SH-SY5Y (cell line): ENCODE measurements around the gene KASH5.

Source experiments
- GATA2 ChIP-seq: IDR thresholded peaks from 2 replicates; pipeline ENCODE4 v1.6.1; 2011; ENCODE audit warnings: mild to moderate bottlenecking, low read depth, low read length
- GATA3 ChIP-seq: IDR thresholded peaks from 2 replicates; pipeline ENCODE4 v1.6.1; 2011; ENCODE audit warnings: low read depth, mild to moderate bottlenecking, low read length, moderate library complexity

Gene KASH5

DNA sequence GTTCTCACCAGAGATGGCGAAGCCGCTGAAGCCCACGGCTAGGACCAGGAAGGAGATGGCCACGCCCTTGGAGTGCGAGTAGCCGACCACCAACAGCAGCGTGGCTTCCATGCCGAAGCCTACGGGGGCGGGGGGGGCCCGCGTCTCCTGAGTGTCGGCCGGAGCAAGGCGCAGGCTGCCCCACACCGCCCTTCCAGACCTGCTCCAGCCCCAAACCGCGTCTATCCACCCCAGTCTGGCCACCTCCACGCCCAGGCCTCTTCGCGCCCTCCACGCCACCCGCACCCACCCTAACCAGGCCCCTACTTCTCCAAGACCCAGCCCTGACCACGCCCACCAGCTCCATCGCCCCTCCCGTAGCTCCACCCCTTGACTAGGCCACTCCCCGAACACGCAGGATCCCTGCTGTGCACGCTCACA lies 43.3 kb downstream of the KASH5 start:
- TF ChIP-seq GATA2 (no peak), GATA3 (no peak)

DNA sequence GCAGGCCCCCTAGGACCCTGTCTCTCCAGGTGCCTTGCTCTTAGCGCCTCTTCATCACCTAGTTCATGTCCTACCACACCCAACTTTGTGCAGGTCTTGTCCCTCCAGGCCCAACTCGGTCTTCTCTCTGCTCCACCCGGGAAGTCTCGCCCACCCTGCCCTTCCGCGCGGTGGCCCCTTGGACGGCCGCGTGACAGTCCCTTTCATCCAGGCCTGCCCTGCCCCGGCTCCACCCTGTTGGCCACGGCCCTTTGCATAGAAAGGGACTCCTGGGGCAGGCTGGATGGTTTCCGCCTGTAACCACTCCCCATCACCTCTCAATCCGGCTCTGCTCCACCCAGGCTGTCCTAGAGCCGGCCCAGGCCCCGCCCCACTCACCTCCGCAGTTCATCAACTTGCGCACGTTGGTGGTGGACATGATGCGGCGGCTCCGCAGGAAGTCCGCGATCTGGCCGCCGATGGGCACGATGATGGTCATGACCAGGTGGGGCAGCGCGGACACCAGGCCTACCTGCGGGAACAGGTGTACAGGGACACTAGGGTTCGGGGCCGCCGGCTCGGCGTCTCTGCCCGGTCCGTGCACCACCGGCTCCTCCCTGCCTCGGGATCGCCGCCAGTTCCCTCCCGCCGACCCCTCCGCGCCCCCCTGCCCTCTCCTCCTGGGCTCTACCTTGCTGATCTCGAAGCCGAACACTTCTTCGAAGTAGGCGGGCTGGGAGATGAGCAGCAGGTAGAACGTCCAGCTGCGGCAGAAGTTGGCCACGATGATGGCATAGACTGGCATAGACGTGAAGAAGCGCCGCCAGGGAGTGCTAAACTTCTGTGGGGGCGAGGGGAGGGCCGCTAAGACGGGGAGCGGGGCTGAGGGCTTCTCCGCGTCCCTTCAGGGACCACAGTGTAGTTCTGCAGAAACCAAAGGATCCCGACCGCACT lies 44.4 kb downstream of the KASH5 start:
- TF ChIP-seq GATA3 (no peak), GATA2 (no peak)

DNA sequence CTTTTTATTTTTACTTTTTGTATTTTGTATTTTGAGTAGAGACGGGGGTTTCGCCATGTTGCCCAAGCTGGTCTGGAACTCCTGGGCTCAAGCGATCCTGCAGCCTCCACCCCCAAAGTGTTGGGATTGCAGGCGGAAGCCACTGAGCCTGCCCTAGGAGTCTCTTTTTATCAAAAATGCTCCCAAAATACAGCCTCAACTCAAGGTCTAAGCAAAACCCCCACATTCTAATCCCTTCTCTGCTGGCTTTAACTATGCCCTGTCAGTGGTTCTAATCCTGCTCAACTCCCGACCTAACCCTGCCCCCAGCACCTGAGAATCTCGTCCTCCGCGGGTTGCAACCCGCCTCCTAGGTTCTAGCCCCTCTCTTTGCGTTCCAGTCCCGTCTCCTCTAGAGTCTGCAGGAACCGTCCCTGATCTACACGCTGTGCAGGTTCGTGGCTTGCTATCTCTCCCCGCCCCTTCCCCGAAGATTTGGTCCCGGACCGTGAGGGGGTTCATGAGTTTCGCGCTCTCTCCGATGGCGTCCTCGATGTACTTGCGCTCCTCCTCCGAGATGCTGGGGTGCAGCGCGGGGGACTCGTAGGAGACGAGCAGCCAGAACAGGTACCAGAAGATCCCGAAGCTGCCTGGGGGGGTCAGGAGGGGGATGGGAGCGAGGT lies 45.3 kb downstream of the KASH5 start:
- TF ChIP-seq GATA2 (no peak), GATA3 (no peak)

DNA sequence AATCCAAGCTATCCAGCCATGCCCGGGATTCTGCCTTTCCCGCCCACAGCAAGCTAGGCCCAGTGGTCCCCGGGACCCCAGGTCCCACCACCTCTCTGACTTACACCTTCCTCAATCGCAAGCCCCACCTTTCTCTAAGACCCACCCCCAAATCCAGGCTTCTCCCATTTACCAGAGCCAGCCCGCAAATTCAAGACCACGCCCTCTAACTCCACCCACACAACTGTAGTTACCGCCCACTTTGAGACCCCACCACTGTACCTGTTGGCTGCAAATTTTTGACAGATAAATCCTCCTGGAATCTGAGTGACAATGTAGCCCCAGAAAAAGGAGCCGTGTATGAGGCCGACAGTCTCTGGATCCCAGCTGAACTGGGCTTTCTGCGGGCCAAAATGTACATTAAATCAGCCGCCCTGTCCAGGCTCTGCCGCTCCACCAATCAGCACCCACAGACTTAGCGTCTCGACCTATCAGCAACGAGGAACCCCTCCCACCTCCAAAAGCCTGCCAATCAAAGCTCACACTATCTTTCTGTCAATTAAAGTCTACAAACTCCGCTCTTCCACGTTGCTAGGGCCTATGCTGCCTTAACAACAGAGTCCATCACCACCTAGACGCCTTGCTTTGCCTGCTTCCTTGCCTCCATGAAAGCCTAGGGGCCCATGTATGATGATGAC lies 47.0 kb downstream of the KASH5 start:
- no peak for TF ChIP-seq GATA3
- TF ChIP-seq GATA2: no peak

DNA sequence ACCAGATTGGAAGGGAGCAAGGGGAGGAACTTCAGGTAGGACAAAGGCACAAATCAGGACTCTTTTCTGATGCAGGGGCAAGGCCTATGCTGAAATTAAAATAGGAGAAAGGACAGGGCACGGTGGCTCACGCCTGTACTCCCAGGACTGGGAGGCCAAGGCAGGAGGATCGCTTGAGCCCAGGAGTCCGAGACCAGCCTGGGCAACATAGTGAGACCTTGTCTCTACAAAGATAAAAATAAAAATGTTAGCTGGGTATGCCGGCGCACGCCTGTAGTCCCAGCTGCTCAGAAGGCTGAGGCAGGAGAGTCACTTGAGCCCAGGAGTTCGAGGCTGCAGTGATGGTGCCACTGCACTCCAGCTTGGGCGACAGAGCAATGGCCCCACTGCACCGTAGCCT lies 47.6 kb downstream of the KASH5 start:
- TF ChIP-seq GATA3 (no peak), GATA2 (no peak)

DNA sequence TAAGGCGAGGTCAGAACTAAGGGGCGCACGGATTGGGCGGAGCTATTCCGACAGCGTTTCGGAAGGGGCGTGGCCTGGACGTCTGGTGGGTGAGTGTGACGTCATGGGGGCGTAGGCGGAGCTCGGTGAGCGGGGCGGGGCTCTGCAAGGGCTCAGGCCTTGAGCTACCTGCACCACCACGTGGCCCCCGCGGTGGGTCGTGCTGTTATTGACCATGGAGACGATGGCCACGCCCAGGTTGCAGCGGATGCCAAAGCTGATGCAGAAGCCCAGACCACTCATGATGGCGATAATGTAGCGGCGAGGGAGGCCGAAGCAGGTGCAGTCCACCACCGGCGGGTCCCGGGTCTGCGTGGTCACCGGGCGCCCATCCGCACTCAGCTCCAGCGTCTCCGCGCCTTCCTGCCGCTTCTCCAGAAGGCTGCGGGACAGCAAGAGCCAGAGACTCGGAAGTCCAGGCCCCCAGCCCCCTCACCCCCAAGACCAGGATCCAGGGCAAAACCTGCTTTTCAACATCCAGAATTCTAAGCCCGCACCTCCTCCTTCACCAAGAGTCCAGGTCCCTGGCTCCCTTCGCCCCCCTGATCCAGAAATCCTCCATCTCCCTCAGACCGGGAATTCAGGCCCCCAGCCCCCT lies 48.5 kb downstream of the KASH5 start:
- TF ChIP-seq GATA3: no peak
- TF ChIP-seq GATA2: no peak

DNA sequence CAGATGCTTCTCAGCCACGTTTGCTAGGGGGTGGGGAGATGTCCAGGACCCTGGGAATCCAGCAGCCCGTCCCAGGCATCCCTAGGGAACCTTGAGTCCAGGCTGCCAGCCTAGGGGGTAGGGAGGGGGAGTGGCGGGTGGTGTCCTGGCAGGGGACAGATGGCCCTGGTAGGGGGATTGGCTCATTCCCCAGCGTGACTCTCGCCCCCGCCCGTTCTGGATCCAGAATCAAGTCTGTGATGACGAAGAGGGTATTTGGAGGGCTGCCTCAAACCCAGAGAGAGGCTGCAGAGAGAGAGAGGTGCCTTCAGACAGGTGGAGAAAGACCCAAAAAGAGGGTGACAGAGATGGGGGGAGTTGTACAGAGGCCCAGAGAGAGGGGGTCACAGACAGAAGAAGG lies 49.2 kb downstream of the KASH5 start:
- TF ChIP-seq GATA2: no peak

DNA sequence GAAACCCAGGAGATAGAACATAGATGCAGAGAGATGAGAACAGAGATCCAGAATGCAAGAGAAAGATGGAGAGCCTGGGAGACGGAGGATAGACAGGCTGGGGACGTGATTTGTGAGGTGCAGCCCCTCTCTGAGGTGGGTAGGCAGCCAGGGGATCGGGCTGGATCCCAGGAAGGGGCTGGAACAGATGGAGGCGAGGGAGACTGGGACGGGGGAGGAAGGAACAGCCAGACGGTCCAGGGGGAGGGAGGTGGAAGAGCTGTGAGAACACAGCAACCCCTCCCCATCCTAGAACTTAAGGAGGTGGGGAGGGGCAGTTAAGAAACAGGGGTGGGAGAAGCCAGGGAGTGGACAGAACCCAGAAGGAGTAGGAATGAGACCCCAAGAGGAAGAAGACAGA lies 50.2 kb downstream of the KASH5 start:
- TF ChIP-seq GATA2: no peak
- no peak for TF ChIP-seq GATA3

DNA sequence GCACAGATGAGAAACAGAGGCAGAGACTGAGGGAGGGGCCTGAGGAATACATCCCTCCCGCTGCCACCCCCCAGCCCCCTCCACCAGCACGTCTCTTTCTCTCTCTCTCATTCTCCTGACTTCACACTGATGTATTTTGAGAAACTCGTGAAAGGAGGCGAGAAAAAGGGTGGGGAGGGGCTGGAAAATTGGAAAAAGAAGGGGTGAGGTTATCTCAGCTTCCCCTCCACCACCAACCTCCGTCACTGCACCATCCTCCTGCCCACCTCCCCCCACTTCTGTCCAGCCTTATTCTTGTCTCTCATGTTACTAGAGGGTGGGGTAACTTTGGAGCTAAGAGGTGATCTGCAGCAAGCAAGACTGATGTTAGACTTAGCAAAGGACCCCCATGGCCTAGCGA lies 51.8 kb downstream of the KASH5 start:
- no peak for TF ChIP-seq GATA2
- no peak for TF ChIP-seq GATA3

DNA sequence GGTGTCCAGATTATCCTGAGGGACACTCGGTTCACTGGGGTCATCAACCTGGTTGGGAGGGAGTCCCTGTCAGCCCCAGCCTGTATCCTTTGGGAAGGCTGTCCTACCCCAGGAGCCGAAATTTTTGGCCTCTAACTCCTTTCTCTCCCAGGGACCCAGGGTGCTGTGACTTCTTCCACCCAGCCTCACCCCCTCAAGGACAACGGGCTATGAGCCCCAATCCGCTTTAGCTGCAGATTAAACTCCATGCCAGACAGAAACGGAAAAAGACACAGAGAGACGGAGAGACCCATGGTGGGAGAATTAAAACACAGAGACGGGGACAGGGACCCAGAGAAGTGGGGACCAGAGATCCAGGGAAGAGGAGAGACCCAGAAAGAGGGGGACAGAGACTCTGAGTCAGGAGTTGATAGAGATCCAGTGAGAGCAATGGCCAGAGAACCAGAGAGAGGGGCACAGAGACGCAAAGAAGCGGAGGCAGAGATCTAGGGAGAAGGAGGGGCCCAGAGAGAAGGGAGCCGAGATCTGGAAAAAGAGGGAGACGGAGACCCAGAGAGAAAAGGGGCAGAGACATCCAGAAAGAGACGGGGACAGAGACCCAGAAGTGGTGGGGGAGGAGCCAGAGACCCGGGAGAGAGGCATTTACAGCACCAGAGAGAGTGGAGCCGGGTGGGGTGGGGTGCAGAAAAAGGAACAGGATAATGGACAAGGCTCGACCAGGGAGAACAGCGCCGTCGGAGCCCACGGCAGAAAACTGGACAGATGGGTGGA lies 52.6 kb downstream of the KASH5 start:
- TF ChIP-seq GATA2 (no peak), GATA3 (no peak)

DNA sequence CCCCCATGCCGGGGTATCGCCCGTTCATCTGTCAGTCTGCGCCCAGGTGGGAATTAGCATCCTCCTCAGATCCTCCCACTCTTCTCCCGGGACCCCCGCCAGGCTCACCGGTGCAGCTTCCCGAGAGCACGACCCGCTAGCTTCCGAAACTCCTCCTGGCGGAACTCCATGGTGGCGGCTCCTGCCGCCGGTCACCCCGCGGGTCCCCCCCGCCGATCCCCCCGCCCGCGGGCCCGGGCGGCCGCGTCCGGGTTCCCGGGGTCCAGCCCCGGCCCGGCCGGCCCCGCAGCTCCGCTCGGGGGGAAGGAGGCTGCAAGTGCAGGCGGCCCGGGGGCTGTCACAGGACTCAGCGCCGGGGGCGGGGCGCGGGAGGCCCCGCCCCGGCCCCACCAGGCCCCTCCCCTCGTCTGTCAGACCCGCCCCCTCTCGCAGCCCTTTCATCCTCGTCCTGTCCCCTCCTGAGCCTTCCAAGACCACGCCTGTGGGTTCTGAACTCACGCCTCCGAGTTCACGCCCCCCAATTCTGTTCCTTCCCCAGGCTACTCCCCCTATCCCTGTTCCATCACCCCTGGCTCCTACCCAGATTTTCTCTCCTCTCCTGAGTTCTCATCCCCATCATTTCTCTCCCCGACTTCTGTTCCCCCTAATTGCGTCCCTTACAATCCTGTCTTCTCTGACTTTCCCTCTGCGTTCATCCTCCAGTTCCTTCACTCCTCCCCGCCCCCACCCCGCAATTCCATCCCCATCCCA lies 53.3 kb downstream of the KASH5 start, which contains the start of gene SLC17A7:
TSS of gene SLC17A7 (minus strand) at position 318 of the 750 bp plus-strand sequence. CDS start at position 170, 148 bp downstream.
- TF ChIP-seq GATA2: no peak
- no peak for TF ChIP-seq GATA3

DNA sequence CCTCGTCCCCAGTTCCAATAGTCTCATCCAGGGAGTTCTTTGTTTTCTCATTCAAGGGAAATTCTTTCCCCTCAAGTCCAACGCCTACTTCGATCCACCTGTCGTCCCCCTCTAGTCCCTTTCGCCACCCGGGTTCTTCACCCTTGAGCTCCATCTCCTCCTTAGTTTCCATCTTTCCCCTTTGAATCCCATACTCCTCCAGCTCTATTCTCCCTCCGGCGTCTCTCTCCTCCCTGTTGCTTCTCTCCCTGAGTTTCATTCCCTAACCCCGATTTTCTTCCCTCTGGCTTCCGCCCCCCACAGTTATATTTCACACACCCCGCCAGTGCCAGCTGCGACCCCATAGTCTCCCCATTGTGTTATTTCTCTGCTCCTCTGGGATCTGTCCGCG lies 53.9 kb downstream of the KASH5 start:
- TF ChIP-seq GATA3 (no peak), GATA2 (no peak)

DNA sequence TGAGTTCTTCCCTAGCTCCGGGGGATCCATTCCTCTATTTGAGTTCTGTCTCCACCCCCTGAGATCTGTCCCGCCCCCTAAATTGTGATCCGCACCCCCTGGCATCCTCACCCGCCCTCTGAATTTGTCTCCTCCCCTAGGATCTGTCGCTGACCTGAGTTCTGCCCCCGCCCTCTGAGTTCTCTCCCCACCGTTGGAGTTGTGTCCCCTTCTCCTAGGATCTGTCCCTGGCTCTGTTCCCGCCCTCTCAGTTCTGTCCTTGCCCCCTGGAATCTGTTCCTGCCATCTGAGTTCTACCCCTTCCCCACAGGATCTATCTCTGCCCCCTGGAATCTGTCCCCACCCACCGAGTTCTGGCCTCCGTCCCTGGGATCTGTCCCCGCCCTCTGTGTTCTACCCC lies 54.3 kb downstream of the KASH5 start:
- TF ChIP-seq GATA3 (no peak), GATA2 (no peak)
